ENCODE results near the gene COG7.

COG7 gene

DNA sequence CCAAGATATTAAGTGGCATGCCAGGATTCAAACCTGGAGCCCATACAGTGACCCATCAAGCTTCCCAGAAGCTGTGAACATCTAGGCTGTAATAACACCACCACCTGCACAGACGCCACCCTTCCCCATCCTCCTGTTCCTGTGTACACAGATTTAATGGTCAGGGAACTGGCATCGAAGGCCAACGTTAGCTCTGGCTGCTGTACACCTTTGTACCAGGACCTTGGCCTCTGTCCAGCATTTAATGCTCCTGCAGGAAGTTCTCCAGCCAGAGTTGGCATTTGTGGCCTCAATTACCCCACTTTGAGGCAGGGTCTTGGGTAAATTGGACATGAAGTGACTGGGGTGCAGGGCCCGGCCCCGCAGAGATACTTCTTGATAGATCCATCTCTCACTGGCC is 101.6 kb downstream of the COG7 start:
- no peak for TF ChIP-seq FOXK2 (IDR thresholded peaks at IDR 0.05)
- TF ChIP-seq L3MBTL2 (conservative IDR thresholded peaks at IDR 0.05): no peak
- TF ChIP-seq ELF4 (IDR thresholded peaks at IDR 0.05): no peak
- TF ChIP-seq SP1 (IDR thresholded peaks at IDR 0.05): no peak
- TF ChIP-seq NFRKB (IDR thresholded peaks at IDR 0.05): no peak
- no peak for TF ChIP-seq FOXM1 (IDR thresholded peaks at IDR 0.05; ENCODE audit: borderline replicate concordance)
- TF ChIP-seq CTBP1 (IDR thresholded peaks at IDR 0.05; ENCODE audit: borderline replicate concordance): no peak
- TF ChIP-seq PKNOX1 (IDR thresholded peaks at IDR 0.05): no peak
- no peak for TF ChIP-seq ZNF384 (IDR thresholded peaks at IDR 0.05)
- TF ChIP-seq SUZ12 (IDR thresholded peaks at IDR 0.05): no peak
- TF ChIP-seq TARDBP (IDR thresholded peaks at IDR 0.05): no peak
- no peak for TF ChIP-seq ARNT (IDR thresholded peaks at IDR 0.05)
- TF ChIP-seq FOXA1 (IDR thresholded peaks at IDR 0.05): no peak
- ChIA-PET CTCF (no interaction called here), POLR2A (no interaction called here)
- no peak for DNase-seq (ENCODE audit: extremely low spot score)

- ChIA-PET POLR2A (no interaction called here), CTCF (interaction anchor here (1.0 kb wide), 1 partner anchor 102 kb away, joined by 3 read pairs; no protein-coding TSS in a partner anchor)
- TF ChIP-seq ZNF384 (IDR thresholded peaks at IDR 0.05): no peak
- TF ChIP-seq HDGF (IDR thresholded peaks at IDR 0.05; ENCODE audit: borderline replicate concordance): no peak
- TF ChIP-seq TARDBP (IDR thresholded peaks at IDR 0.05): no peak
- TF ChIP-seq FOXK2 (IDR thresholded peaks at IDR 0.05): no peak
- no peak for TF ChIP-seq NFRKB (IDR thresholded peaks at IDR 0.05)
- no peak for TF ChIP-seq LEF1 (IDR thresholded peaks at IDR 0.05; ENCODE audit: borderline replicate concordance)
- TF ChIP-seq CTBP1 (IDR thresholded peaks at IDR 0.05; ENCODE audit: borderline replicate concordance): no peak
- TF ChIP-seq FOXA1 (IDR thresholded peaks at IDR 0.05): no peak
- DNase-seq (ENCODE audit: extremely low spot score): peak; percentile 34
Observed at GRCh38 chr16:23348579-23349469, 104.2 kb downstream of the COG7 start.

DNA sequence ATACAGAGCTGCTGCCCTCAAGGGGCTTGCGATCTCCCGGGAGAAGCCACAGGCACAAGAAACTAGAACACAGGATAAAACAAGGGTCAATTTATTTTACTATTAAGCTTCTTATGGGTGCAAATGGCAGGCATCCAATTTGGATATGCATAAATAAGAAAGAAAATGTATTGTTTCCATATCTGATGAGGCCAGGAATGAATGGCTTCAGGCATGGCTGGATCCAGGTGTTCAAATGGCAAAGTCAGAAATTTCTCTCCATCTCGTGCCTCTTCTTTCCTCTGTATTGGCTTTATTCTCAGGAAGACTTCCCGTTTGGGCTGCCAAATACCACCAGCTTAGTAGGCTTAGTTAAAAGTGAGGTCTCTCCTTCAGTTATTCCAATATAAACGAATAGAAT is 107.8 kb downstream of the COG7 start:
- DNase-seq (ENCODE audit: extremely low spot score): no peak
- ChIA-PET POLR2A (no interaction called here), CTCF (no interaction called here)
- TF ChIP-seq HDGF (IDR thresholded peaks at IDR 0.05; ENCODE audit: borderline replicate concordance) (no peak), LEF1 (IDR thresholded peaks at IDR 0.05; ENCODE audit: borderline replicate concordance) (no peak), PKNOX1 (IDR thresholded peaks at IDR 0.05) (no peak), ZNF384 (IDR thresholded peaks at IDR 0.05) (no peak), FOXK2 (IDR thresholded peaks at IDR 0.05) (no peak), ARNT (IDR thresholded peaks at IDR 0.05) (no peak), FOXA1 (IDR thresholded peaks at IDR 0.05) (no peak), CTBP1 (IDR thresholded peaks at IDR 0.05; ENCODE audit: borderline replicate concordance) (no peak), SP1 (IDR thresholded peaks at IDR 0.05) (no peak), NFRKB (IDR thresholded peaks at IDR 0.05) (no peak), TARDBP (IDR thresholded peaks at IDR 0.05) (no peak), L3MBTL2 (conservative IDR thresholded peaks at IDR 0.05) (no peak), SUZ12 (IDR thresholded peaks at IDR 0.05) (no peak)

DNA sequence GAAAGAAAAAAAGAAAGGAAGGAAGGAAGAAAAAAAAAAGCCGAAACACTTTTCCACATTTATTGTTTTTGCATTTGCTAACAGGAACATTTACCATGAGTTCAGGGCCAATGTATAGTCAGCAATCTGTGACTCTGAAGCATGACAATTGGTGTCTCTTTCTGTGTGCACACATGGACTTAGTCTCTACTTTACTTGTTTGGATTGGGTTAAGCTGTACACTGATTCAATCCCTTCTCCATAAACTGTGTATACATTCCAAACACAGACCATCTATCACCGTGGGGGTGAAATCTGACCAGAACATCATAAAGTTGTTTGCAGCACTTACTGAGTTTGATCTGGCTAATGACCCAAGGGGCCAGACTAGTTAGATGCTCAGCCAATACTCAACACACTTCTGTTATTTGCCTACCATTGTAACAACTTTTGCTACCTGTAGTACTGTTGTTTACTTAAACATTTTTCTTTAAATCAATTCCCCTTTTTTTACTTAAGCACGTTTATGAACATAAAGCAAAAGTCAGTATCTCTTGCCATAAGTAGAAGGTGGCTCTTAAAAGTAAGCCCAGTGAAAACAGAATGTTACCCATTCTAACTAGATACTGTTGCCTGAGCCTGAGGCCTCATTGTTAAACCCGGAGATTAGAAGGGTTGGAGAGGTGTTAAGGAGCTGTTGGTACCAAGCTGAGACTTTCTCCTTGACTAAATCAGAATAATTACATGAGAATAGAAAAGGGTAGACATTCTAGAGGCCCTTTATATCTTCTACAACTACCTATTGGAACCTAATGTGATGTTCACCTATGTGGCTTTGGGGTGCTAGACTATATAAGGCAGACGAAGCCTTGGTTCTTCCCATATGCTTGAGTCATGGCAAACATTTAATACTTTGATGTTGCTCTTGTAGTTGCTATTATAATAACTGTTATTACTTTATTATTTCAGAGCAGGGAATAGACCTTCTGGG is 109.1 kb downstream of the COG7 start:
- CTCF ChIA-PET: no interaction called here
- DNase-seq (ENCODE audit: extremely low spot score): no peak
- TF ChIP-seq L3MBTL2 (conservative IDR thresholded peaks at IDR 0.05) (no peak), NFRKB (IDR thresholded peaks at IDR 0.05) (no peak), FOXA1 (IDR thresholded peaks at IDR 0.05) (no peak), ARNT (IDR thresholded peaks at IDR 0.05) (no peak), SUZ12 (IDR thresholded peaks at IDR 0.05) (no peak), FOXK2 (IDR thresholded peaks at IDR 0.05) (no peak), LEF1 (IDR thresholded peaks at IDR 0.05; ENCODE audit: borderline replicate concordance) (no peak), TARDBP (IDR thresholded peaks at IDR 0.05) (no peak), ZNF384 (IDR thresholded peaks at IDR 0.05) (no peak), BHLHE40 (IDR thresholded peaks at IDR 0.05; ENCODE audit: borderline replicate concordance) (no peak), CTBP1 (IDR thresholded peaks at IDR 0.05; ENCODE audit: borderline replicate concordance) (no peak), HDGF (IDR thresholded peaks at IDR 0.05; ENCODE audit: borderline replicate concordance) (no peak), SP1 (IDR thresholded peaks at IDR 0.05) (no peak), PKNOX1 (IDR thresholded peaks at IDR 0.05) (no peak), ELF4 (IDR thresholded peaks at IDR 0.05) (no peak), FOXM1 (IDR thresholded peaks at IDR 0.05; ENCODE audit: borderline replicate concordance) (no peak)
- POLR2A ChIA-PET: no interaction called here

DNA sequence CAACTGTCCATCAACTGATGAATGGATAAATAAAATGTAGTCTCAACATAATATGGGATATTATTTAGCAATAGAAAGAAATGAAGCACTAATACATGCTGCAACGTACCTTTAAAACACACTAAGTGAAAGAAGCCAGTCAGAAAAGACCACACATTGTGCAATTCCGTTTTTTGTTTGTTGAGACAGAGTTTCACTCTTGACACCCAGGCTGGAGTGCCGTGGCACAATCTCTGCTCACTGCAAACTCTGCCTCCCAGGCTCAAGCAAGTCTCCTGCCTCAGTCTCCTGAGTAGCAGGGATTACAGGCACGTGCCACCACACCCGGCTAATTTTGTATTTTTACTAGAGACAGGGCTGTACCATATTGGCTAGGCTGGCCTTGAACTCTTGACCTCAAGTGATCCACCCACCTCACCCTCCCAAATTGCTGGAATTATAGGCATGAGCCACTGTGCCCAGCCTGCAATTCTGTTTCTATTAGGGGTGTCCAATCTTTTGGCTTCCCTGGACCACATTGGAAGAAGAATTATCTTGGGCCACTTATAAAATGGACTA is 110.8 kb downstream of the COG7 start:
- TF ChIP-seq BHLHE40 (IDR thresholded peaks at IDR 0.05; ENCODE audit: borderline replicate concordance): no peak
- TF ChIP-seq L3MBTL2 (conservative IDR thresholded peaks at IDR 0.05): no peak
- no peak for TF ChIP-seq PKNOX1 (IDR thresholded peaks at IDR 0.05)
- TF ChIP-seq HDGF (IDR thresholded peaks at IDR 0.05; ENCODE audit: borderline replicate concordance): no peak
- TF ChIP-seq ELF4 (IDR thresholded peaks at IDR 0.05): no peak
- TF ChIP-seq LEF1 (IDR thresholded peaks at IDR 0.05; ENCODE audit: borderline replicate concordance): no peak
- no peak for TF ChIP-seq ZNF384 (IDR thresholded peaks at IDR 0.05)
- TF ChIP-seq ARNT (IDR thresholded peaks at IDR 0.05): no peak
- TF ChIP-seq CTBP1 (IDR thresholded peaks at IDR 0.05; ENCODE audit: borderline replicate concordance): no peak
- ChIA-PET POLR2A (no interaction called here), CTCF (no interaction called here)
- no peak for DNase-seq (ENCODE audit: extremely low spot score)
